NCI-H1694 (cell line): ENCODE results near the gene NIPAL3.
"Not testable (repeated sequence)": the region's sequence is repeated elsewhere in the genome, so short reads cannot be mapped to it uniquely, and the experiment has no call there.

Experiments used
- DNase-seq: peaks from one replicate; lab custom pipeline; 2025; lab: John Stamatoyannopoulos, UW

NIPAL3 gene

GRCh38 chr1:24517898-24518297 is 102.3 kb downstream of the NIPAL3 start:
- no peak for DNase-seq

GRCh38 chr1:24520282-24520681 is 104.7 kb downstream of the NIPAL3 start:
- not testable (repeated sequence) for DNase-seq
